Stomach smooth muscle (tissue), 2 donors: Measurements from ENCODE around the gene SEMG1.

Experiments
- H3K27ac ChIP-seq: one replicate; pipeline ENCODE4 v1.7.0; 2013; ENCODE audit warnings: mild to moderate bottlenecking, low read length, inconsistent platforms
- H3K27me3 ChIP-seq, 2 donors: one replicate each; pipeline ENCODE4 v1.7.0; 2013; ENCODE audit warnings: low read length in 2 of 2; ENCODE audit not compliant: insufficient read depth in 2 of 2, control insufficient read depth in 1 of 2
- H3K36me3 ChIP-seq, 2 donors: one replicate each; pipeline ENCODE4 v1.7.0; 2013; ENCODE audit warnings: low read length in 2 of 2; ENCODE audit not compliant: control insufficient read depth in 2 of 2, insufficient read depth in 2 of 2
- H3K4me1 ChIP-seq: one replicate; pipeline ENCODE4 v1.7.0; 2013; ENCODE audit warnings: low read length; ENCODE audit not compliant: control insufficient read depth, insufficient read depth
- H3K4me3 ChIP-seq, 2 donors: one replicate each; pipeline ENCODE4 v1.7.0; 2013; ENCODE audit warnings: low read length in 2 of 2
- H3K9ac ChIP-seq, 2 donors: one replicate each; pipeline ENCODE4 v1.7.0; 2013; ENCODE audit warnings: low read length in 2 of 2, mild to moderate bottlenecking in 1 of 2
- H3K9me3 ChIP-seq, 2 donors: one replicate each; pipeline ENCODE4 v1.7.0; 2013; ENCODE audit warnings: low read length in 2 of 2; ENCODE audit not compliant: control insufficient read depth in 2 of 2
- donor health status: healthy.
- donor health status: Pancreatic carcinoma.

Gene SEMG1

GRCh38 chr20:45223136-45223535, 16.3 kb downstream of the SEMG1 start:
- no peak overlapping the region for H3K9ac ChIP-seq
- H3K27me3 ChIP-seq, result peaks cover 0 to 4% of the 10 kb centered on the region in 2 donors
- no peaks in the 10 kb centered on the region for H3K36me3 ChIP-seq
- H3K27ac ChIP-seq, result no peak overlapping the region
- no peaks in the 10 kb centered on the region for H3K4me1 ChIP-seq
- no peaks in the 10 kb centered on the region for H3K9me3 ChIP-seq
- no peak overlapping the region for H3K4me3 ChIP-seq

GRCh38 chr20:45226287-45226686, 19.5 kb downstream of the SEMG1 start:
- Histone ChIP-seq H3K27me3 (peaks cover 0 to 8% of the 10 kb centered on the region in 2 donors), H3K36me3 (no peaks in the 10 kb centered on the region), H3K4me3 (no peak overlapping the region), H3K4me1 (no peaks in the 10 kb centered on the region), H3K9ac (no peak overlapping the region), H3K9me3 (peaks cover 0 to 1% of the 10 kb centered on the region in 2 donors), H3K27ac (no peak overlapping the region)

DNA sequence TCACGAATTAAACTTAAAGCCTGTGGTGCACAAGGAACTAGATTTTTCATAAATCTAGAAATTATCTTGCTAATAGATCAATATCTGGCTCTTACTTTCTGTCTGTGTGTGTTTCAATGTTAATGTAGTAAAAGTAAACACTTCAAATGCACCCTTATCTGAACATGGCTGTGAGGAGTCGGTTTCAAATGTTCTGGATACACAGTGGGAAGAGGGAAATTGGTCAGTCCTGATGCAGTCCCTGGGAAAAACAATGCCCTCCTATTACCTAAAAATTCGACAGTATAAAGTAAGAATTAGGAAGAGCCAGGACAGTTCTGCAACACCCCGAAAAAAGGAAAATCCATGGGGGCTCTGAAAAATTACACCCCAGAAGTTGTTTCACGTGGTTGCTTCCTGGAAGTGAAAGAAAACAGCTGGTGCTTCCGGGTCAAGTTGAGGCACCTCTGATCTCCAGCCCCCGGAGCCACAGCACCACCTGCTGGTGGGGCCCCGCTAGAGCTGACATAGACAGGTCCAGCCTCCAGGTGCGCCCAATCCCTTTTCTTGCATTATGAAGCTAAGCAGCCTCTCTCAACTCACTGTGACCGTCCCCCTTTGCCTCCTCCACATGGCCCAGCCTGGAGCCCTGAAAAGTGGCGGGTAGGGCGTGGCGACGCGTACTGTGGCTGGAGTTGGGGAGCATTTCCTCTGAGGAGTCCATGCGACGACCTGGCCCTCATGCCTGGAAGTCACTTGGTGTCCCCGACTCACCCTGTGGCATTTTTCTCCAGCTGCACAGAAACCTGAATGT, 22.6 kb downstream of the SEMG1 start:
- H3K36me3 ChIP-seq, result no peaks in the 10 kb centered on the region
- H3K27me3 ChIP-seq, result peaks cover 0 to 4% of the 10 kb centered on the region in 2 donors
- H3K9ac ChIP-seq, result no peak overlapping the region
- no peak overlapping the region for H3K4me3 ChIP-seq
- H3K4me1 ChIP-seq, result no peaks in the 10 kb centered on the region
- H3K9me3 ChIP-seq, result peaks cover 0 to 6% of the 10 kb centered on the region in 2 donors
- no peak overlapping the region for H3K27ac ChIP-seq

DNA sequence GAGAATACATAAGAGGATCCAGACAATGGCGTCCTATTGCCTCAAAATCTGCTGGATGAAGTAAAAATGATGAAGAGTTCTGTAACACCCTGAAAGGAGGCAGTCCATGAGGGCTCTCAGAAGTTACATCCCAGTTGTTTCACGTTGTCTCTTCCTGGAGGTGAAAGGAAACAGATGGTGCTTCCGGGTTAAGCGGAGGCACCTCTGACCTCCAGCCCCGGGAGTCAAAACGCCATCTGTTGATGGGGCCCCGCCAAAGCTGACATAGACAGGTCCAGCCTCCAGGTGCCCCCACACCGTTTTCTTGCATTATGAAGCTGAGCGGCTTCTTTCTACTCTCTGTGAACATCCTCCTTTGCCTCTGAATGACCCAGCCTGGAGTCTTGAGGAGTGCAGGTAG, 23.8 kb downstream of the SEMG1 start:
- no peak overlapping the region for H3K9ac ChIP-seq
- H3K36me3 ChIP-seq, result no peaks in the 10 kb centered on the region
- H3K4me3 ChIP-seq, result no peak overlapping the region
- peaks cover 4% of the 10 kb centered on the region in 2 donors for H3K27me3 ChIP-seq
- peaks cover 0 to 14% of the 10 kb centered on the region in 2 donors for H3K9me3 ChIP-seq
- H3K27ac ChIP-seq, result no peak overlapping the region
- no peaks in the 10 kb centered on the region for H3K4me1 ChIP-seq

DNA sequence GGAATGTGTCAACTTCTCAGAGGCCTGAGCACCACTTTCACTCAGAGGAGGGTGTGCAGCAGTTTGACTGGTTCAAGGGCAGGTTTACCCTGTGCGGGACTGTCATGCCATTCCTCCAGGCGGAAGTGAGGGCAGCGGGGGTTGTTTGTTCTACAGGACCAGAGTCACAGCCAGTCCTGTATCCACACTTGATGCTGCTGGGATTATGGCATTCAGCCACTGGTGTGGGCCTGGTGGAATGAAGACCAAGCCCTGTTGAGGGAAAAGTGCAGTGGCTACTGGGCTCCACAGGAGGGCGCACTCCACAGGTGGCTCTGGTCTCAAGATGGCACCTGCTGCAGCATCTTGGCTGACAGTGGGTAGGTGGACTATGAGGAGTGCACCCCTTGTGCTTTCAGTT, 29.2 kb downstream of the SEMG1 start:
- Histone ChIP-seq H3K9ac (no peak overlapping the region), H3K4me1 (no peaks in the 10 kb centered on the region), H3K27me3 (peaks cover 5 to 10% of the 10 kb centered on the region in 2 donors), H3K27ac (no peak overlapping the region), H3K4me3 (no peak overlapping the region), H3K36me3 (no peaks in the 10 kb centered on the region), H3K9me3 (peaks cover 0 to 16% of the 10 kb centered on the region in 2 donors)

- no peaks in the 10 kb centered on the region for H3K36me3 ChIP-seq
- H3K4me1 ChIP-seq, result no peaks in the 10 kb centered on the region
- no peak overlapping the region for H3K4me3 ChIP-seq
- peaks cover 5 to 7% of the 10 kb centered on the region in 2 donors for H3K27me3 ChIP-seq
- no peak overlapping the region for H3K27ac ChIP-seq
- no peak overlapping the region for H3K9ac ChIP-seq
- H3K9me3 ChIP-seq, result peaks cover 0 to 14% of the 10 kb centered on the region in 2 donors
Measured at GRCh38 chr20:45238139-45238538, 31.3 kb downstream of the SEMG1 start.

- H3K9ac ChIP-seq, result no peak overlapping the region
- no peaks in the 10 kb centered on the region for H3K4me1 ChIP-seq
- H3K36me3 ChIP-seq, result no peaks in the 10 kb centered on the region
- H3K9me3 ChIP-seq, result no peaks in the 10 kb centered on the region
- no peak overlapping the region for H3K27ac ChIP-seq
- peaks cover 0 to 3% of the 10 kb centered on the region in 2 donors for H3K27me3 ChIP-seq
- no peak overlapping the region for H3K4me3 ChIP-seq
Measured at GRCh38 chr20:45246109-45246508, 39.3 kb downstream of the SEMG1 start.

- Histone ChIP-seq H3K9me3 (no peaks in the 10 kb centered on the region), H3K36me3 (no peaks in the 10 kb centered on the region), H3K9ac (no peak overlapping the region), H3K27me3 (peaks cover 3 to 4% of the 10 kb centered on the region in 2 donors), H3K27ac (no peak overlapping the region), H3K4me3 (no peak overlapping the region), H3K4me1 (no peaks in the 10 kb centered on the region)
Measured at GRCh38 chr20:45247865-45248264, 41.0 kb downstream of the SEMG1 start.

DNA sequence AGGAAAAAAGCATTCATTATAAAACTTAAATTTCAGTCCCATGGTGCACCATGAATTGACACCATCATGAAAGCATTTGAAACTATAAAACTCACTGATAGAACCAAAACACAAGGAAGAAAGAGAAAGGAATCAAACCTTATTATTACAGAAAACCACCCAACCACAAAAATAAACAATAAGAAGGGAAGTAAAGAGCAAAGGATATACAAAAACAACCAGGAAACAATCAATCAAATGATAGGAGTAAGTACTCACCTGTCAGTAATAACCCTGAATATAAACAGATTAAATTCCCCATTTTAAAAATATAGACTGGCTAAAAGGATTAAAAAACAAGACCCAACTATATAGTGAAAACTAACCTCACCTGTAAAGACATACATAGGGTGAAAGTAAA, 41.8 kb downstream of the SEMG1 start:
- H3K4me1 ChIP-seq, result no peaks in the 10 kb centered on the region
- peaks cover 3 to 7% of the 10 kb centered on the region in 2 donors for H3K27me3 ChIP-seq
- no peaks in the 10 kb centered on the region for H3K36me3 ChIP-seq
- H3K27ac ChIP-seq, result no peak overlapping the region
- H3K9ac ChIP-seq, result no peak overlapping the region
- H3K9me3 ChIP-seq, result no peaks in the 10 kb centered on the region
- no peak overlapping the region for H3K4me3 ChIP-seq

- no peak overlapping the region for H3K27ac ChIP-seq
- no peaks in the 10 kb centered on the region for H3K9me3 ChIP-seq
- H3K36me3 ChIP-seq, result no peaks in the 10 kb centered on the region
- no peak overlapping the region for H3K4me3 ChIP-seq
- H3K27me3 ChIP-seq, result peaks cover 0 to 9% of the 10 kb centered on the region in 2 donors
- H3K9ac ChIP-seq, result no peak overlapping the region
- H3K4me1 ChIP-seq, result peaks cover 5% of the 10 kb centered on the region
Measured at GRCh38 chr20:45251884-45252560, 45.2 kb downstream of the SEMG1 start.

DNA sequence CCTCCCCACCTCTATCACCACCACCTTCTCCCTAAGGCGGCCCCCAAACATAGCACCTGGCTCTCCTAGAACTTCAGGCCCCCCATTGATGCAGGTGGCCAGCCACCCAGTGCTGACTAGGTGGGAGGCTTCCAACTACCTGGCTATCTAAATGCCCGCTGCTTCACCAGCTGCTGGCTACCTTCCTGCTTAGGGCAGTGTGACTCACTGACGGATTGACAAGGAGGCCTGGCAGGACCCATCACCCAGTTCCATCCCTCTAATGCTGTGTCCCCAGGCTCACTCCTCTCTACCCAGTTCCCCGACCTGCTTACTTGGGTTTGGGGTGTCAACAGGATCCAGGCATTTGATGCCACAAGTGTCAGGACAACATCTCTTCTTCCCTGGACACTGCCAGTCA, 46.4 kb downstream of the SEMG1 start:
- Histone ChIP-seq H3K27ac (no peak overlapping the region), H3K27me3 (peaks cover 0 to 9% of the 10 kb centered on the region in 2 donors), H3K9ac (no peak overlapping the region), H3K4me1 (peaks cover 5% of the 10 kb centered on the region), H3K36me3 (no peaks in the 10 kb centered on the region), H3K4me3 (no peak overlapping the region), H3K9me3 (no peaks in the 10 kb centered on the region)
